ENCODE data around the gene INS.

- TF ChIP-seq EZH2 (IDR thresholded peaks at IDR 0.05; ENCODE audit: borderline replicate concordance, control insufficient read depth, low read depth, low read length) = no peak
- TF ChIP-seq ZBTB33 (IDR thresholded peaks at IDR 0.05) = no peak
Observed at GRCh38 chr11:2167141-2168045, 6.4 kb upstream of the INS start.
